ACC112 (cell line): ENCODE results near the gene PHLPP1.

Source experiments
- H2AFZ ChIP-seq: fragments of 200-600 bp; sonication (generic); one replicate; pipeline ENCODE4 v1.6.0; 2017; ENCODE audit warnings: antibody characterized with exemption, low read length; ENCODE audit not compliant: unreplicated experiment
- H3K27ac ChIP-seq: fragments of 200-600 bp; sonication (generic); 2 replicates; pipeline ENCODE4 v1.5.1; 2014; ENCODE audit warnings: low read depth, mild to moderate bottlenecking, antibody characterized with exemption, low read length, moderate library complexity
- H3K27me3 ChIP-seq: fragments of 200-600 bp; sonication (generic); 2 replicates; pipeline ENCODE4 v1.6.1; 2014; ENCODE audit warnings: mild to moderate bottlenecking, antibody characterized with exemption, low read length, moderate library complexity, mixed read lengths; ENCODE audit not compliant: insufficient read depth
- H3K36me3 ChIP-seq: fragments of 200-600 bp; sonication (generic); 2 replicates; pipeline ENCODE4 v1.6.1; 2016; ENCODE audit warnings: mild to moderate bottlenecking, antibody characterized with exemption, low read length, moderate library complexity, mixed read lengths; ENCODE audit not compliant: insufficient read depth
- H3K4me1 ChIP-seq: fragments of 200-600 bp; sonication (generic); one replicate; pipeline ENCODE4 v1.6.1; 2016; ENCODE audit warnings: low read length, mixed read lengths; ENCODE audit not compliant: insufficient read depth, unreplicated experiment, control insufficient read depth
- H3K4me3 ChIP-seq: fragments of 200-600 bp; sonication (generic); 2 replicates; pipeline ENCODE4 v1.5.1; 2014; ENCODE audit warnings: mild to moderate bottlenecking, low read depth, low read length
- H3K79me2 ChIP-seq: fragments of 200-600 bp; sonication (generic); one replicate; pipeline ENCODE4 v1.6.0; 2016; ENCODE audit warnings: low read length; ENCODE audit not compliant: control insufficient read depth, unreplicated experiment, insufficient read depth

PHLPP1 gene

DNA sequence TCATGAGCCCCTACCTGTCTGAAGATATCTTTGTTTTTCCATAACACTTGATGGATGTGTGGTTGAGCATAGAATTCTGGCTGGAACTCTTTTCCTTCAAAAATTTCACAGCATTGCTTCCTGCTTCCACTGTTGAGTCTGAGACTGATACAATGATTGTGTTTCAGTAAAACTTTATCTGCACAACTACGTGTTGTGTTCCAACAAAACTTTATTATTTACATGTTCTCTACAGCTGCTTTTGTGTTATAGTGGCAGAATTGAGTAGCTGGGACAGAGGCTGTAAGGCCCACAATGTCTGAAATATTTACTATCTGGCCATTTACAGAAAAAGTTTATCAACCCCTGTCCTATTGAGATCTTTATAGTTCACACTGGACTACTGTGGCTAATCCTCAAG lies 275.3 kb downstream of the PHLPP1 start:
- no peaks in the 10 kb centered on the region for H3K79me2 ChIP-seq
- no peaks in the 10 kb centered on the region for H3K4me1 ChIP-seq
- no peaks in the 10 kb centered on the region for H3K36me3 ChIP-seq
- H3K4me3 ChIP-seq, result no peak overlapping the region
- H3K27me3 ChIP-seq, result peaks cover 10% of the 10 kb centered on the region; the same call in 1 of the 2 replicates
- H3K27ac ChIP-seq, result no peak overlapping the region
- no peak overlapping the region for H2AFZ ChIP-seq

DNA sequence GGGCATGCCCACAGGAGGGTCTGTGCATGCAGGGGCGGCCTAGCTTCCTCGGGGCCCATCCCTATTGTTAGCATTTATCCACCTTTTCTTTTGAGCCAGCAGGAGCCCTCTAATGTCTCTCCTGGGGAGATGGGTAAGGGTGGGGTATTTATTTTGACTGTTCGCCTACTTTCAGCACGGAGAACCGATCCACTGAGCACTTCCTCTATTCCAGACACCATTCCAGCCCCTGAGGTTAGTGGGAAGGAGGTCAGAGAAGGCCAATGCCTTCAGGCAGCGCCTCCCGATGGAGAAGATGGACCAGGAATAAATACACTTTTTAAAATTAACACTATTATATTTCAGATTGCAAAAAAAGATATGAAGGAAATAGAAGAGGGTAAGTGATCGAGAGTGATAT lies 276.0 kb downstream of the PHLPP1 start:
- H3K36me3 ChIP-seq, result no peaks in the 10 kb centered on the region
- H3K4me3 ChIP-seq, result no peak overlapping the region
- no peaks in the 10 kb centered on the region for H3K79me2 ChIP-seq
- peaks cover 14% of the 10 kb centered on the region for H3K27me3 ChIP-seq
- H3K4me1 ChIP-seq, result no peaks in the 10 kb centered on the region
- H3K27ac ChIP-seq, result no peak overlapping the region
- H2AFZ ChIP-seq, result no peak overlapping the region

DNA sequence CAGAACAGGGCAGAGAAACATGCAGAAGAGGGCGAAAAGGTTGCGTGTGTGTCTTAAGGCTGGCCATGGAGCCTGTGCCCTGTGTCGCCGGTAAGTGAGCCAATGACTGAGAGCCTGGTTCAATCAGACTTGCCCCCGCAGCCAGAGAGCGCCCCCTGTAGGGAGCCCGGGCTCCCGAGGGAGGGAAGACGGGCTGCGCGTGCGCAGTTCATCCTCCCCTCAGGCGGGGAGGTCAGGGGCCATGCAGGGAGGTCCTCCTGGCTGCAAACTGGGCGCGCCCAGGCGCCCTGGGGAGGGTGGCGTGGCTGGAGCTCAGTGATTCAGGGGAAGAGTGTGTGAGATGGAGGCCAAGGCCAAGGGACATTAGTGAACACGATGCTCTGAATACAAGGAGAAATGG lies 276.6 kb downstream of the PHLPP1 start:
- H3K4me1 ChIP-seq, result no peaks in the 10 kb centered on the region
- H3K79me2 ChIP-seq, result no peaks in the 10 kb centered on the region
- no peak overlapping the region for H3K4me3 ChIP-seq
- no peak overlapping the region for H2AFZ ChIP-seq
- H3K27ac ChIP-seq, result no peak overlapping the region
- H3K27me3 ChIP-seq, result peaks cover 15% of the 10 kb centered on the region
- H3K36me3 ChIP-seq, result no peaks in the 10 kb centered on the region

DNA sequence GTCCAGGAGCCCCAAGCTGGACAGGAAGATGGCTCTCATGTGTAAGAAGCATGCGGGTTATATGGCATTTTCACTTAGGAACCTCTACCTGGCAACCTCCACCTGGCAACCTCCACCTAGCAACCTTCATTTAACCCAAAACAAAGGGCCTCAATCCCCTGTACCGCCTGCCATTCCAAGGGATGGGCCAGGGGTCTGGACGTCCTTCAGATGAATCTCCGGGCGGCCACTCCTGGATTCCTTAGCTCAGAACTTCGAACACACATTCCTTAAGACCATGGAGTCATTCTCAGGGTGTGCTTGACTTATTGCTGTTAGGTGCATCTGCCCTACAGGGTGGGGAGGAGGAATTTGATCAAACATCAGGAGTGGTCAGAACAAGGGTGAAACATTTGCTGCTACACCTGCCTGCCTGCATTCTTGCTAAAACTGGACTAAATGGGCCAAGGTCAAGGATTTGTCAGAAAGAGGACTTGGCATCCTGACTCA lies 277.6 kb downstream of the PHLPP1 start:
- H3K36me3 ChIP-seq, result no peaks in the 10 kb centered on the region
- peaks cover 15% of the 10 kb centered on the region for H3K27me3 ChIP-seq
- H2AFZ ChIP-seq, result no peak overlapping the region
- no peaks in the 10 kb centered on the region for H3K4me1 ChIP-seq
- no peak overlapping the region for H3K4me3 ChIP-seq
- no peaks in the 10 kb centered on the region for H3K79me2 ChIP-seq
- H3K27ac ChIP-seq, result no peak overlapping the region

DNA sequence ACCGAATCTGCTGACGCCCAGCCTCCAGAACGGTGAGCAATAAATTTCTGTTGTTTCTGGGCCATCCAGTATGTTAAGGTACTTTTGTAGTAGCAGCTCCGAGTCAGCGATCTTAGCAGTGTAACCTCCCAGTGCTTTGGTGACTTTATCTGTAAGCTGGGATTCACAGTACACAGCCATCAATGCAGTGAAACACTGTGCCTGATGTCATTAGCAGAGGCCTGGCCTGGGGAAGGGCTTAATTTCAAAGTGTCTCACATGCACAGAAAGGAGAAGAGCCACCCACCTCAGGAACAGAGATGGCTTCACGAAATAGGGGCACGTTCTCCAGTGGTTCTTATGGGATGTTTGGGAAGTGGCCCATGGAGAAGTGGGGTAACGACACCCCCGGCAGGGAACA lies 281.2 kb downstream of the PHLPP1 start:
- Histone ChIP-seq H3K79me2 (no peaks in the 10 kb centered on the region), H3K36me3 (no peaks in the 10 kb centered on the region), H2AFZ (no peak overlapping the region), H3K27ac (no peak overlapping the region), H3K4me3 (no peak overlapping the region), H3K27me3 (peaks cover 11% of the 10 kb centered on the region), H3K4me1 (peaks cover 12% of the 10 kb centered on the region)

DNA sequence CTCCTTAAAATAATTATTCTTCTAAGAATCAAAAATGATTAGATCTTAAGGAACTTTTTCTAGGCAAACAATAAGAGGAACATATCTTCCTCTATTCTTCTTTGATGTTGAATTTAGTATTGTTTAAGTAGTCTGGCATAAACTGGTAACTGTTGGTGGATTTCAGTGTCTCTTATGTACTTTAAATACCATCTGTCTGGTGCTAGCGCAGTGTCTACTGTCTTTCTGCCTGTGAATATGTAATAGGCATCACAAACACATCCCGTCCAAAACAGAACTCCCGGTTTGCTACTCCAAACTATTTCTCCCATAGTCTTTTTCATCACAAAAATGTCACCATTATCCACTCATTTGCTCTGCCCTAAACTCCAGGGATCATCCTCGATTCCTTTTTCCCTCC lies 281.7 kb downstream of the PHLPP1 start:
- no peak overlapping the region for H3K4me3 ChIP-seq
- no peak overlapping the region for H2AFZ ChIP-seq
- H3K4me1 ChIP-seq, result peaks cover 12% of the 10 kb centered on the region
- H3K36me3 ChIP-seq, result no peaks in the 10 kb centered on the region
- H3K27me3 ChIP-seq, result peaks cover 11% of the 10 kb centered on the region
- no peaks in the 10 kb centered on the region for H3K79me2 ChIP-seq
- H3K27ac ChIP-seq, result no peak overlapping the region

DNA sequence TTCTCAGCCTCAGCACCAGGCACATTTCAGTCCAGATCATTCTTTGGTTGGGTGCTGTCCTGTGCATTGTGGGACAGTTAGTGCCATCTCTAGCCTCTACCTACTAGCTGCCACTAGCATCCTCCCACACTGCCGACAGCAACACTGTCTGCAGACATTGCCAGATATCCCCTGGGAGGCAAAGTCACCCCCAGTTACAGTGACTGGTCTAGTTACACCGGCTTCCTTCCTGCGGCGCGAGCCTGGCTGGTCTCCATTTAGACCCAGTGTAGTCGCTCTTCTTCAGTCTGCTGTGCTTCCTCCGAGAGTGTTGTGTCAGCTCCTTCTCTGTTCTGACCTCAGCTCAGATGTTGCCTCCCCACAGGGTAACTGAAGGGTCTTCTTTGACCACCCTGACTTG lies 283.1 kb downstream of the PHLPP1 start:
- no peak overlapping the region for H3K27ac ChIP-seq
- peaks cover 12% of the 10 kb centered on the region for H3K4me1 ChIP-seq

DNA sequence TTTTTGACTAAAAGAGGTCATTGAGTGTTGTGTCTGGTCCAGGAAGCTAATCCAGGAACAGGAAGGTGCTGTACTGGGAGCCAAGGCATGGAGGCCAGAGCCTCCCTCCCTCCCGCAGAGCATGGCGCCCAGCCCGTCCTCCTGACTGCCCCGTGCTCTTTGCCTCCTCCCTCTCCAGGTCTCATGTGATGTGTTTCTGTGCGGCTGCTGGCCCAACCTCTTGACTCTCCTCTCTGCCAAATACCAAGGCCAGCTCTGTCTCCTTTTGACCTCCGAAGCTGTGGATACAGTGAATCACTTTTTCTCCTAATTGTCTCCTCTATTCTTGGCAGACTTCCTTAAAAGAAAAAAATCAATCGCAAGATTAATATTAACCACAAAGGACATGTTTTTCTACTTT lies 284.1 kb downstream of the PHLPP1 start:
- Histone ChIP-seq H3K27ac (peak overlapping the region; percentile 25; the same call in 1 of the 2 replicates), H2AFZ (peak overlapping the region; percentile 75), H3K79me2 (no peaks in the 10 kb centered on the region), H3K4me3 (peak overlapping the region; percentile 29; the same call in 1 of the 2 replicates), H3K4me1 (peaks cover 12% of the 10 kb centered on the region), H3K27me3 (peaks cover 5% of the 10 kb centered on the region), H3K36me3 (no peaks in the 10 kb centered on the region)

More for the DNA sequence above, 283.1 kb downstream of the PHLPP1 start:
- H3K79me2 ChIP-seq, result no peaks in the 10 kb centered on the region
- peaks cover 6% of the 10 kb centered on the region for H3K27me3 ChIP-seq
- no peak overlapping the region for H3K4me3 ChIP-seq
- H2AFZ ChIP-seq, result no peak overlapping the region
- H3K36me3 ChIP-seq, result no peaks in the 10 kb centered on the region

DNA sequence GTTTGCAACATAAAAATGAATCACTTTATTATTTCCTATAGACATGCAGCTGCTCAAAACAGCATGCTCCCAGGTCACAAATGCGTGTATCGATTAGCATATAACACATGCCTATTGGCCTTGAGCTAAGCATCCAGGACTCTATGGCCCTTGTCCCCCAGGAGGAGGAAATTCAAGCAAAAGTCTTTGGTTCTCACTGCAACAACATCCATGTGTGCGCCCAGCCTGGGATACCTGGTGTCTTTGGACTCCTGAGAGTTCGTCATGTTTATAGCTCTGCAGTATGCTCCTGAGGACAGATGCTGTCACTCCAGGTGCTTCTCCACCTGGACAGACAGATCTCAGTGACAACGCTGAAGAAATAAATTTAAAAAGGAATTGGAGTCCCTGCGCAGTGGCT lies 284.6 kb downstream of the PHLPP1 start:
- peaks cover 12% of the 10 kb centered on the region for H3K4me1 ChIP-seq
- no peaks in the 10 kb centered on the region for H3K36me3 ChIP-seq
- H3K4me3 ChIP-seq, result peak overlapping the region; percentile 29; the same call in 1 of the 2 replicates
- peaks cover 5% of the 10 kb centered on the region; the same call in 1 of the 2 replicates for H3K27me3 ChIP-seq
- H3K27ac ChIP-seq, result no peak overlapping the region
- no peak overlapping the region for H2AFZ ChIP-seq
- no peaks in the 10 kb centered on the region for H3K79me2 ChIP-seq

DNA sequence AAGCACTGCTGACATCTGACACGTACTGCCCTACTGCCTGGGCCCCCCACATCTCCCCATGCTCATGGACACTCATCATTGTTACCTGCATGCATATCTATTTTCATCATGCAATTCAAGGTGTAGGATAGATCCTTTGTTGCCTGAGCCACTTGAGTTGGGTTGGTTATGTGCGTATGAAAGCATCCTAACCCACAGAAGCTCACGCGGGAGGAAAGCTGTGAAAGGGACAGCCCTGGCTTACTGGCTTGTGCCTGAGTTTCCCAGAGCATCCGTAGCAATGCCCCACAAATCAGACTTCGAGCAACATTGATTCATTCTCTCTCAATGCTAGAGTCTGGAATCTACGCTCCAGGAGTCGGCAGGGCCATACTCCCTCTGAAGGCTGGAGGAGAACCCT lies 285.5 kb downstream of the PHLPP1 start:
- no peak overlapping the region for H3K4me3 ChIP-seq
- H3K27ac ChIP-seq, result no peak overlapping the region
- H3K4me1 ChIP-seq, result peaks cover 12% of the 10 kb centered on the region
- peaks cover 5% of the 10 kb centered on the region; the same call in 1 of the 2 replicates for H3K27me3 ChIP-seq
- no peak overlapping the region for H2AFZ ChIP-seq
- no peaks in the 10 kb centered on the region for H3K79me2 ChIP-seq
- H3K36me3 ChIP-seq, result no peaks in the 10 kb centered on the region

DNA sequence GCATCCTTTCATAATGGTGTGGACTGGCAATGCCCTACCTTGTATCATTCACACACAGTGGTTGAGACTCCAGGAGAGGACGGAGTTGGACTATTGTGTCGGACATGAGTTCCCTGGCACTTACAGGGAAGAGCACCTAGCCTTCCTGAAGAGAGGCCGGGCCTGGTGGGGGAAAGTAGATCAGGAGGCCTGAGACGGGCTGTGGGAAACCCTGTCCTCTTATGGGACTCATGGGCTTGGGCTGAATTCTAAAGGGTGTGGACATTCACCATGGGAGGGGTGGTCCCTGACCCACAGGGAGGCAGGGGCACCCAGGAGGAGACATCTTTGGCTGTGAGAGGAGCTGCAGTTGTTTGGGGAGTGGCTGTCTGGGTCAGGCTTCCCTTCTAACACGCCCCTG lies 286.5 kb downstream of the PHLPP1 start:
- H3K79me2 ChIP-seq, result no peaks in the 10 kb centered on the region

More for the DNA sequence above, 286.5 kb downstream of the PHLPP1 start:
- Histone ChIP-seq H2AFZ (no peak overlapping the region), H3K4me3 (no peak overlapping the region), H3K27ac (no peak overlapping the region), H3K4me1 (peaks cover 12% of the 10 kb centered on the region), H3K27me3 (no peaks in the 10 kb centered on the region), H3K36me3 (no peaks in the 10 kb centered on the region)
